ENCODE data around the gene OSMR.

DNA sequence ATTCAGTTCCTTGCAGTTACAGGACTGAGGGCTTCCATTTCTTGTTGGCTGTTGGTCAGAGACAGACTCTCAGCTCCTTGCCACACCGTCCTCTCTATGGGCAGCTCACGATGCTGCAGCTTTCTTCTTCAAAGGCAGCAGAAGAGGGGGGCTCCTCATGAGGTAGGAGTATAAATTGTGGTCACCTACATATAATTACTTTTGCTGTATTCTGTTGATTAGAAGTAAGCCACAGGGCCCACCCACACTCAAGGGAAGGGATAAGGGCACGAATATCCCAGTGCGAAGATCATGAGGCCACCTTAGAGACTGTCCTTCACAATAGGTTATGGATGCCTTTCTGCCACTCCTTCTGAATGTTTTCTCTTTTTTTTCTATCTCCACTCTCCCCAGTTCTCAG is 43.7 kb upstream of the OSMR start:
- TF ChIP-seq, protein P1, sequence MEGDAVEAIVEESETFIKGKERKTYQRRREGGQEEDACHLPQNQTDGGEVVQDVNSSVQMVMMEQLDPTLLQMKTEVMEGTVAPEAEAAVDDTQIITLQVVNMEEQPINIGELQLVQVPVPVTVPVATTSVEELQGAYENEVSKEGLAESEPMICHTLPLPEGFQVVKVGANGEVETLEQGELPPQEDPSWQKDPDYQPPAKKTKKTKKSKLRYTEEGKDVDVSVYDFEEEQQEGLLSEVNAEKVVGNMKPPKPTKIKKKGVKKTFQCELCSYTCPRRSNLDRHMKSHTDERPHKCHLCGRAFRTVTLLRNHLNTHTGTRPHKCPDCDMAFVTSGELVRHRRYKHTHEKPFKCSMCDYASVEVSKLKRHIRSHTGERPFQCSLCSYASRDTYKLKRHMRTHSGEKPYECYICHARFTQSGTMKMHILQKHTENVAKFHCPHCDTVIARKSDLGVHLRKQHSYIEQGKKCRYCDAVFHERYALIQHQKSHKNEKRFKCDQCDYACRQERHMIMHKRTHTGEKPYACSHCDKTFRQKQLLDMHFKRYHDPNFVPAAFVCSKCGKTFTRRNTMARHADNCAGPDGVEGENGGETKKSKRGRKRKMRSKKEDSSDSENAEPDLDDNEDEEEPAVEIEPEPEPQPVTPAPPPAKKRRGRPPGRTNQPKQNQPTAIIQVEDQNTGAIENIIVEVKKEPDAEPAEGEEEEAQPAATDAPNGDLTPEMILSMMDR (conservative IDR thresholded peaks at IDR 0.05 in 1 of 2, IDR thresholded peaks at IDR 0.05 in 1 of 2; ENCODE audit: extremely low read depth in 1 of 2, insufficient read depth in 1 of 2, low read depth in 1 of 2, low read length in 2 of 2) = no peak
- no peak for TF ChIP-seq EZH2 (IDR thresholded peaks at IDR 0.05; ENCODE audit: borderline replicate concordance, low read length)
